ENCODE data around the gene KCNRG.
A peak's percentile ranks its signal among the peaks of the same experiment; 100 is the strongest.
"Not testable (repeated sequence)": the region's sequence is repeated elsewhere in the genome, so short reads cannot be mapped to it uniquely, and the experiment has no call there.

The KCNRG gene, protein sequence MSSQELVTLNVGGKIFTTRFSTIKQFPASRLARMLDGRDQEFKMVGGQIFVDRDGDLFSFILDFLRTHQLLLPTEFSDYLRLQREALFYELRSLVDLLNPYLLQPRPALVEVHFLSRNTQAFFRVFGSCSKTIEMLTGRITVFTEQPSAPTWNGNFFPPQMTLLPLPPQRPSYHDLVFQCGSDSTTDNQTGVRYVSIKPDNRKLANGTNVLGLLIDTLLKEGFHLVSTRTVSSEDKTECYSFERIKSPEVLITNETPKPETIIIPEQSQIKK

DNA sequence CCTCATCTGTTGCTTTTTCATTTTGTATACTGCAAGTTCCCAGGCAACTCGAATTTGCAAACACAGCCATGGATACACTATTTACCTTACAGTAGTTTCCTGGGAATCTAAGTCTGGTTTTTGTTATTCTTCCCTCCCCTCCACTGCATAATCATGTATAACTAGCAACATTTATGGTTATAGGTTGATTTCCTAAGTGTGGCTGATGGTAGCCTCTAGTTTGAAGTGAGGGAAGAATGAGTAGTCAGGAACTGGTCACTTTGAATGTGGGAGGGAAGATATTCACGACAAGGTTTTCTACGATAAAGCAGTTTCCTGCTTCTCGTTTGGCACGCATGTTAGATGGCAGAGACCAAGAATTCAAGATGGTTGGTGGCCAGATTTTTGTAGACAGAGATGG, at the start of gene KCNRG:
TSS of gene KCNRG (plus strand) at position 187 of the 400 bp plus-strand sequence. CDS start at position 237, 50 bp downstream.
- no peak for DNase-seq

DNA sequence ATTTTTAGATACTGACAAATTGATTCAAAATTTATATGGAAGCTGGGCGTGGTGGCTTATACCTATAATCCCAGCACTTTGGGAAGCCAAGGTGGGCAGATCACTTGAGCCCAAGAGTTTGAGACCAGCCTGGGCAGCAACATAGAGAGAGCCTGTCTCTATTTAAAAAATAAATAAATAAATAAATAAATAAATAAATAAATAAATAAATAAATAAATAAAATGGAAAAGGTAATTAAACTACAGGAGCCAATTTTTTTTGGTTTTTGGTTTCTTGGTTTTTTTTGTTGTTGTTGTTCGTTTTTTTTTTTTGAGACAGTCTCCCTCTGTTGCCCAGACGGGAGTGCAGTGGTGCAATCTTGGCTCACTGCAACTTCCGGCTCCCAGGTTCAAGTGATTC, 47.8 kb upstream of the KCNRG start:
- no peak for DNase-seq

DNA sequence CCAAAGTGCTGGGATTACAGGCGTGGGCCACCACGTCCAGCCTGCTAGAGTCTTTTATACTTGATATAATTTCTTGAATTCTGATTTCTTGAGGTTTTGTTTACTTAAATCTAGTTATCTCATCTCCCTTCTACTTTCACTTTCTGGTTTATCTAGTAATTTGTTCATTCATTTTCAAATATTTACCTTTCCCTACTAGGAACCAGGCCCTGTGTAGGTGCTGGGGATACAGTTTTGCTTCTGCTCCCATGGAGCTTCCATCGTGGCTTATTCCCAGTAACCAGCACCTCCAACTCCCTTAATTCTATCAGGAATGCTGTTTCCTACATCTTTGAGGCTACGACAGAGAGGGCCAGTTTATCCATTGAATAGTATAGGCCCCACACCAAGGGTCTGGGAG, 42.5 kb upstream of the KCNRG start:
- DNase-seq, result no peak

GRCh38 chr13:49975826-49976225, 39.4 kb upstream of the KCNRG start:
- no peak for DNase-seq

DNA sequence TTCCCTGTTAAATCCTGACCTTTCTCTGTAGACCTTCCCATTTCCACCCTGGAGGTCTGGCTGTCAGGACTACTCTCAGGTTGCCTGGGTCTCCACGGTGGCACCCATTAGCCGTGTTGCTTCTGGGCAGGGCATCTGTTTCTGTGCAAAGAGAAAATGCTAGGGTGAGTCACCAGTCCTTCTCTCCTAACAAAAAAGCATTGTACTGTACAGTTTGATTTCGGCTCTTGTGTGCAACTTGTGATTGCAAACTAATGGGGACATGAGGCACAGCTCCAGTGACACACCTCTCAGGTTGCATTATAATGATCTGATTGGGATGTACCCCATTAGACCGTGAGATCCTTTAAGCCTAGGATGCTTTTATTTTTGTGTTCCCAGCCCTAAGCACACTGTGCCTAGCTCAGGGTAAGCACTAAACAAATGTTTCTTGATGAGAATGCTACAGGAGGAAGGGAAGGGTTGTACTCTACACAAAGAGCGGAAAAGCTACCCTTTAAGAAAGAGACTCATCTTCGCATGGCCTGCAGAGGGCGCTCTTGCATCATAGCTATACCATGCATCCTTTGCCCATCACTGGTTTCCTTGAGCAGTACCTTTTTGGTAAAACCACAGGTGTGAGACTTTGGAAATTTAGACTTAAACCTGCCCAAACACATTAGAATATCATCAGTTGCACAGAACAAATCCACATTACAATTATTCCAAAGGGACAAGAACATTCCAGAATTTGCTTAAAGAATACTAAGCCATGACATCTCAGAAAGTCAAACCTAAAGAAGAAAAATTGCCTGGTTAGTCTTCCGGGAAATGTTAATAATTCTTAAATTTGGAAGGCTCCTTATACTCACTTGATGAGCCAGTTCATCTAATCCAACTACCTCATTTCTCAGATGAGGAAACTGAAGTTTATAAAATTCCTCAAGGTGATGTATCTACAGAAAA, 38.7 kb upstream of the KCNRG start:
- peak; percentile 71 to 77 for DNase-seq

- no peak for DNase-seq
Measured at GRCh38 chr13:49977992-49978391, 37.3 kb upstream of the KCNRG start.

DNA sequence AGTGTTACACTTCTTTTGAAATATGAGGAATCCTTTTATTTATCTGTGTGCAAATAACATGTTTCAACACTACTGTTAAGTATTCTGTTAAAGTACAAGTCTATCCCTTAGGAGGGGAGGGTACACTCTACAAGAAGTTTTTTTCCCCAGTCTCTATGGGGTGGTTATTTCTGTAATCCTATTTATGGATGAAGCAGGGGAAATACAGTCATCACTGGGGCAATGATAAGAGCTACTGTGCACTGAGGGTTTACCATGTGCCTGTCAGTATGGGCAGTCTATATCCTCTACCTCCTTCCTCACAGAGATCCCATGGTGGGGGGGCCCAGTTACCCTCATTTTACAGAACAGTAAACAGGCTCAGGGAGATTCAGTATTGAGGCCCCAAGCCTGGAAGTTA, 35.0 kb upstream of the KCNRG start:
- DNase-seq, result no peak

- DNase-seq, result no peak
Measured at GRCh38 chr13:49985129-49985528, 30.1 kb upstream of the KCNRG start.

GRCh38 chr13:49986471-49986870, 28.8 kb upstream of the KCNRG start:
- DNase-seq, result no peak

GRCh38 chr13:49990612-49991011, 24.6 kb upstream of the KCNRG start:
- not testable (repeated sequence) for DNase-seq

DNA sequence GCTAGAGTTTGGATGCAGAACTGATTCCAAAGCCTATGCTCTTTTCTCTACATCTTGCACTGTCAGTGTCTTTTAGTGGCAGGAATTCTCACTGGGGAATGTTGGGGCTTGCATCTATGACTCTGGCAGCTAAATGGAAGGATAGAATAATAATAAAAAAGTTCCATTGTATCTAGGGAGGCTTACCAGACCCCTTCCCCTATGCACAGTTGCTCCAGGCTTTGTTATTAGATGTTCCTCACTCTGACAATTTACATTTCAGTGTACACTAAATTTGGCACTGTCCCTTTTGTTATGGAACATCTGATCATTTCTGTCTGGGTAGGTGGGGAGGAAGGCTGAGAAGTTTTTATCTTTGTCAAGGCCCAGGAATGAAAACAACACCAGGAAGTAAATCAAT, 22.1 kb upstream of the KCNRG start:
- no peak for DNase-seq

GRCh38 chr13:49993666-49994065, 21.6 kb upstream of the KCNRG start:
- DNase-seq, result no peak

DNA sequence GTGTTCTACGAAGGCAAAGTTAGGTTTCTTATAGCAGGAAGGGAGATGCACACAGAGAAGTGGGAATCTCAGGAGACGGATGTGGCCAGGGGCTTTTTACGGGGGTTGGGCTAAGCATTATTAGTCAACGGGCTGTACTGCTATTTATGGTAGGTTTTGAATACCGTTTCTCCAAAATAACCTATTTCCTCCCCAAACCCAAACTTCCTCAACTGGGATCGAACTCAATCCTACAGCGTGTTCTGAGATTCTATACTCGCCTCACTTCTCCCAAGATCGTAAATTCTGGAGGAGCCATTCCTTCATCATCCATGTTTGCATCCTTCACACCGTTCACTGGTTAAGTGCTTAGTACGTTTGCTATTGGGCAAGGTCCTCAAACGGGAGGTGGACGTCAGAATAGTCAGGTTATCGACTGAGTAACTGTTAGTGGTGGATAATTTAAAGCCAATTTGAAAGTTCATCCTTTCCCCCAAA, 19.6 kb upstream of the KCNRG start:
- DNase-seq, result no peak

DNA sequence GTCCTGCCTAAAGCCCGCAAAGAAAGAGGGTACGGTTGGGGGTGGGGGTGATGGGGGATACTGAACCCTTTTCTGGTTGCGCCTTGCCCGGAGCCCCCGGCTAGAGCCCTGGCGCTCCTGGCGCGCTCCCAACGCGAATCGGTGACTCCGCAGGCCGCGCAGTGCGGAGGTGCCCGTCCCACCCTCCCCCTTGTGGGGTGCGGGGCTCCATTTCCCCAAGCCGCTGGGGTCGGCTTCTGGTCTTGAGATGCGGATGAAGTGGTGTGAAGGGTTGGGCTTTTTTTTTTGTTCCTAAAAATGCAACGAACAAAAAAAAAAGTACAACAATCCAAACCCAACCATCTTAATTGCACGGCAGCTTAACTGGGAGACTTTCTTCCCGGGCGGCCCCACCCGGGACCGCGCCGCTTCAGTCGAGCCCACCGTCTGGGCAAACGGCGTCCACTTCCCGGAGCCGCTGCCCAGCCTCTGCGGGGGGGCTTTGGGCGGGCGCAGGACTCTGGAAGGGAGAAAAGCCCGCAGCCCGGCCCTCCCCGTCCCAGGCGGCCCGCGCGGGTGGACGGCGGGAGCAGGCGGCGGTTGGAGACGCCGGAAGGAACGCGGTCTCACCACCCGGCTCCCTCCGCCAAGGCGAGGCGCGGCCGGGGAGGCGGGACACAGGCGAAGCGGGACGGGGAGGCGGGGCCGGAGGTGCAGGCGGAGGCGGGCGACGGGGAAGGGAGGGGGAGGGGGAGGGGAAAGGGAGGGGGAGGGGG, 18.9 kb upstream of the KCNRG start:
- DNase-seq, result peak; percentile 87 to 92

DNA sequence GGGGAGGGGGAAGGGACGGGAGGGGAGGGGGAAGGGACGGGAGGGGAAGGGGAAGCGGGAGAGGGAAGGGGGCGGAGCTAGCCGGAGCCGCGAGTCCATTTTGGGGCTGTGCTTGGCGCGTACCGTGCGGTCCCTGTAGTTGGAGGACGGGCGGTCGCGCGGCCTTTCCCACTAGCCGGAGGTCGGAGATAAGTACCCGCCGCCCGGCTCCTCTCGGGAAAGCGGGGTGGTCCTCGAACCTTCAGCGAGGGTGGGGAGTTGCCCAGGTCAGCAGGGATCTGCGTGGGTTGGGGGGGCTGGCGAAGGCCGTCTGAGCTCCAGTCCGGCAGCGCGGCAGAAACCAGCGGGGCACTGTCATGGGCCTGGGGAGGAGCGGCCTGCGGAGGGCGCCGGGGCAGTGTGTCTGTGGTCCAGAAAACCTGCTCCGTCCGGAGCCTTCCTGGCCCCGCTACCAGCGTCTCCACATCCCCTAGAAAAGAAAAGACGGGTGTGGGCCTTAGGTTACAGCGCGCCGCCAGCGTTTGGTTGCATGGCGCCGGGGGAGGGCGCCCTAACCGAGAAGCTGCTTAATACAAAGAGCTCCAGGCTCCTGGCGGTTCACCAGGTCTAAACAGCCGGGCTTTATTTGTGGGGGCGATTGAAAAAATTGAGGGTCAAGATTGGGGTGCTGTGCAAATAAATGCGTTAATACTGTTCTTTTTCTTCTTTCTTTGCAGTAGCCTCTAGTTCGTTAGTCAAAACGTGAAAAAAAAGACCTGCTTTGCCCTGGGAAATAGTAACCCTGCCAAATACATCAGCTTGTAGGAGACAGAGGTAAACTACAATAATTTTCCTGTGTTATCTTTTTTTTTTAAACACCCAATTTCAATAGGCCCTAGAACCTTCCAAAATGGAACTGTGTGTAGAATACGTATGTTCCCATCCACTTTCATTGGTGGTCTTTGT, 18.0 kb upstream of the KCNRG start, which contains the start of gene TRIM13:
TSS of gene TRIM13 (plus strand) at position 92 of the 945 bp plus-strand sequence. CDS start 14,899 bp downstream, outside the sequence.
- peak; percentile 77 to 78 for DNase-seq

GRCh38 chr13:49997955-49998354, 17.3 kb upstream of the KCNRG start:
- no peak for DNase-seq

GRCh38 chr13:49998714-49999624, 16.3 kb upstream of the KCNRG start:
- DNase-seq, result peak in 1 of 2 donors; percentile 16

DNA sequence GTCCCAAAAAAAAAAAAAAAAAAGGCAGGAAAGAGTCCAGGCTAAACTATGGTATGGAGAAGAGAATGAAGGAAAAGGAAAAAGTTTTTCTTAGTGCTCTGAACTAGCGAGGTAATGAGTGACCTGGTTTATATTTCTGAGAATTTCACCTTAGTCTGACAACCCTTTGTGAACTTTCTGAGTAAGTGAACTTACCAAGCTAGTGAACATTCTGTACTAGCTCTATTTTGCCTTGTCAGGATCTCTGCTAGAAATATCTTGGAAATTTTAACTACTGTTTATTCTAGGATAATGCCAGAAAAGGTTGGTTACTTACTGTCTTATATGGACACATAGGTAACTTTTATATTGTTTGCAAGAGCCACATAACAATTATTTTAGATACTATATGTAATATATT, 14.0 kb upstream of the KCNRG start:
- DNase-seq, result no peak

DNA sequence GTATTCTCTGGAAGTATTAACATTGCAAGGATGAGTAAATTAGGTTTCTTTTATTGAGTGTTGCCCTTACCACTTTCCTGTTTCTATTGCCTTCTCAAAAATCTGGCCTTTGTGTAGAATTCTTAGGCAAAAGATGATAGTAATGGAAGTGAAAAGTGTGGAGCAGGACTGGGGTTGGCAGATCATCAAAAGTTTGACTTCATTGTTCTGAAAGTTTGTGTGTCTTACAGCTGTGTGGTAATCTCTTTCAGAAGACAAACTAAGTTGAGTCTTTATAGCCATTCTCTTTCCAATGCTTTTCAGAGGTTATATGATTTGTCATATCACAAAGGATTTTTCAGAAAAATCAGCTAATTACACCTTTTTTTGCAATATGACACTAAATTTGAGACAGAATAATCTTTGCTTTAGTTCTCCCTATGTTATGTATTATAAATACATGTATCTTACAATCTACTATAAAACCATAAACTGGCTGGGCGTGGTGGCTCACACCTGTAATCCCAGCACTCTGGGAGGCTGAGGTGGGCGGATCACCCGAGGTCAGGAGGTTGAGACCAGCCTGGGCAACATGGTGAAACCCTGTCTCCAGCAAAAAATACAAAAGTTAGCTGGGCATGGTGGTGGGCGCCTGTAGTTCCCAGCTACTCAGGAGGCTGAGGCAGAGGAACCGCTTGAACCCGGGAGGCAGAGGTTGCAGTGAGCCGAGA, 8.7 kb upstream of the KCNRG start:
- DNase-seq, result no peak

DNA sequence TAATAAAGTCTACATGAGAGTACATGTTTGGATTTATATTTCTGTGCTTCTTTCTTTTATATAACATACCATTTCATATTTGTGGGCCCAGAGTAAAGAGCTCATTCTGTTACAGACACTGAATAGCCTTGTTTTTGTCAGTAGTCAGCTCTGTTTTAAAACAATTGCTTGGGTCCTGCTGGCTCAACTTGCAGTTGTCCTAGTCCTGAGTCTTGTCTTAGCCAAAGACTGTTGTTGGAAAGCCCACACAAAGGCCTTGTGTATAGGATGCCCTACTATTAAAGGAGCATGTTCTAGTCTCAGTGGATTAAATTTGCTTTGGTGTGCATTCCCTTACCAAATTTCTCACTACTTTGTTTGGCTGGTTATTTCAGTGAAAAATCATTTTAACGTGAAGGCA, 3.8 kb upstream of the KCNRG start:
- DNase-seq, result no peak

Measured in activated CD4-positive, alpha-beta T cell treated with anti-CD3 and anti-CD28 coated beads for 4 hours (primary cell).